OCI-LY1 (cell line): ENCODE results near the gene RNF227.

Experiments
- H2AFZ ChIP-seq: fragments of 200-600 bp; sonication (generic), shearing (Covaris generic); 2 replicates; pipeline ENCODE4 v1.6.0; 2014; ENCODE audit warnings: antibody characterized with exemption, mild to moderate bottlenecking, low read length
- H3F3A ChIP-seq: fragments of 200-600 bp; sonication (generic), shearing (Covaris generic); 2 replicates; pipeline ENCODE4 v1.6.0; 2014; ENCODE audit warnings: mild to moderate bottlenecking, antibody characterized with exemption, low read length, moderate library complexity; ENCODE audit not compliant: insufficient read depth
- H3K27ac ChIP-seq: fragments of 200-600 bp; sonication (generic); 2 replicates; pipeline ENCODE4 v1.5.1; 2014; ENCODE audit warnings: low read length, mixed run types, mild to moderate bottlenecking, low read depth; ENCODE audit not compliant: poor library complexity, severe bottlenecking
- H3K27me3 ChIP-seq: fragments of 200-600 bp; sonication (generic); 2 replicates; pipeline ENCODE4 v1.6.0; 2014; ENCODE audit warnings: antibody characterized with exemption, mild to moderate bottlenecking, low read length, moderate library complexity; ENCODE audit not compliant: insufficient read depth
- H3K36me3 ChIP-seq: fragments of 200-600 bp; sonication (generic); 2 replicates; pipeline ENCODE4 v1.6.1; 2014; ENCODE audit warnings: mild to moderate bottlenecking, antibody characterized with exemption, low read length, moderate library complexity, mixed read lengths; ENCODE audit not compliant: insufficient read depth
- H3K4me1 ChIP-seq: fragments of 200-600 bp; sonication (generic); 2 replicates; pipeline ENCODE4 v1.5.1; 2014; ENCODE audit warnings: mild to moderate bottlenecking, low read length, moderate library complexity; ENCODE audit not compliant: insufficient read depth, severe bottlenecking
- H3K4me2 ChIP-seq: fragments of 200-600 bp; sonication (generic), shearing (Covaris generic); 2 replicates; pipeline ENCODE4 v1.6.1; 2014; ENCODE audit warnings: low read length
- H3K4me3 ChIP-seq: fragments of 200-600 bp; sonication (generic); 2 replicates; pipeline ENCODE4 v1.5.1; 2014; ENCODE audit warnings: low read length, low read depth, mild to moderate bottlenecking, mixed read lengths; ENCODE audit not compliant: poor library complexity, severe bottlenecking
- H3K79me2 ChIP-seq: fragments of 200-600 bp; shearing (Covaris generic); 2 replicates; pipeline ENCODE4 v1.6.1; 2016; ENCODE audit warnings: mixed run types, low read length, mixed read lengths; ENCODE audit not compliant: insufficient read depth
- H3K9ac ChIP-seq: fragments of 200-600 bp; sonication (generic), shearing (Covaris generic); 2 replicates; pipeline ENCODE4 v1.6.1; 2014; ENCODE audit warnings: mild to moderate bottlenecking, low read length, mixed read lengths
- H3K9me2 ChIP-seq: fragments of 200-600 bp; sonication (generic), shearing (Covaris generic); 2 replicates; pipeline ENCODE4 v1.6.1; 2014; ENCODE audit warnings: low read depth, mild to moderate bottlenecking, low read length, mixed read lengths
- H3K9me3 ChIP-seq: fragments of 200-600 bp; shearing (Covaris generic); 2 replicates; pipeline ENCODE4 v1.6.1; 2014; ENCODE audit warnings: low read length, mixed read lengths
- H4K20me1 ChIP-seq: fragments of 200-600 bp; sonication (generic), shearing (Covaris generic); 2 replicates; pipeline ENCODE4 v1.6.0; 2016; ENCODE audit warnings: mild to moderate bottlenecking, low read length; ENCODE audit not compliant: insufficient read depth
- CTCF ChIP-seq: fragments of 200-600 bp; sonication (generic), shearing (Covaris generic); IDR thresholded peaks from 2 replicates; pipeline ENCODE4 v1.5.1; 2017; ENCODE audit warnings: mild to moderate bottlenecking, antibody characterized with exemption, low read length, moderate library complexity, mixed read lengths
- EZH2 ChIP-seq: fragments of 200-600 bp; sonication (generic), shearing (Covaris generic); IDR thresholded peaks from 2 replicates; pipeline ENCODE4 v1.8.0; 2017; ENCODE audit warnings: borderline replicate concordance, mixed run types, mild to moderate bottlenecking, antibody characterized with exemption, low read length, moderate library complexity, mixed read lengths

Gene RNF227

GRCh38 chr17:7887482-7888183 is 28.5 kb downstream of the RNF227 start:
- Histone ChIP-seq H3K79me2 (peaks cover 21% of the 10 kb centered on the region), H4K20me1 (no peaks in the 10 kb centered on the region), H2AFZ (no peak overlapping the region), H3K4me1 (peaks cover 36% of the 10 kb centered on the region), H3K9me2 (no peaks in the 10 kb centered on the region), H3K9ac (peak overlapping the region; percentile 98), H3K9me3 (no peaks in the 10 kb centered on the region), H3K4me2 (peak overlapping the region; percentile 92), H3K27me3 (no peaks in the 10 kb centered on the region), H3F3A (no peaks in the 10 kb centered on the region), H3K36me3 (peaks cover 34% of the 10 kb centered on the region), H3K27ac (peak overlapping the region; percentile 90), H3K4me3 (peak overlapping the region; percentile 98)
- no peak for TF ChIP-seq EZH2
- TF ChIP-seq CTCF = no peak

GRCh38 chr17:7887038-7887481 is 29.0 kb downstream of the RNF227 start:
- Histone ChIP-seq H3K9me3 (no peaks in the 10 kb centered on the region), H3K36me3 (peaks cover 32% of the 10 kb centered on the region; the same call in 1 of the 2 replicates), H3K79me2 (peaks cover 21% of the 10 kb centered on the region), H3K9ac (peak overlapping the region; percentile 98), H3K9me2 (no peaks in the 10 kb centered on the region), H3K4me3 (peak overlapping the region; percentile 98), H3K4me2 (peak overlapping the region; percentile 92), H3K4me1 (peaks cover 42% of the 10 kb centered on the region), H3K27me3 (no peaks in the 10 kb centered on the region), H2AFZ (no peak overlapping the region), H3K27ac (peak overlapping the region; percentile 90), H3F3A (no peaks in the 10 kb centered on the region), H4K20me1 (no peaks in the 10 kb centered on the region)
- TF ChIP-seq EZH2 (no peak), CTCF (no peak; the same call in 1 of the 2 replicates)

- Histone ChIP-seq H3K27me3 (no peaks in the 10 kb centered on the region), H3K9me2 (no peaks in the 10 kb centered on the region), H2AFZ (no peak overlapping the region), H3K9ac (peak overlapping the region; percentile 98), H3K27ac (peak overlapping the region; percentile 90), H3F3A (no peaks in the 10 kb centered on the region), H3K4me1 (peaks cover 48% of the 10 kb centered on the region), H4K20me1 (no peaks in the 10 kb centered on the region), H3K36me3 (peaks cover 26% of the 10 kb centered on the region; the same call in 1 of the 2 replicates), H3K79me2 (peaks cover 21% of the 10 kb centered on the region), H3K9me3 (no peaks in the 10 kb centered on the region), H3K4me2 (peak overlapping the region; percentile 92), H3K4me3 (peak overlapping the region; percentile 98)
- TF ChIP-seq CTCF (peak; percentile 20; the same call in 1 of the 2 replicates), EZH2 (no peak)
Observed at GRCh38 chr17:7886227-7887037, 29.7 kb downstream of the RNF227 start.
